Loucy (cell line): ENCODE results near the gene EDC3.

Source experiments
- EZH2phosphoT487 ChIP-seq: fragments of 200-600 bp; IDR thresholded peaks from 2 replicates; pipeline ENCODE4 v1.6.1; 2018; ENCODE audit warnings: antibody characterized with exemption, mild to moderate bottlenecking, moderate library complexity, borderline replicate concordance
- TF ChIP-seq, protein P1 (sequence below): fragments of 200-600 bp; sonication (generic); conservative IDR thresholded peaks from 2 replicates; pipeline ENCODE4 v1.5.1; 2014; ENCODE audit warnings: mild to moderate bottlenecking, antibody characterized with exemption, low read length

DNA sequence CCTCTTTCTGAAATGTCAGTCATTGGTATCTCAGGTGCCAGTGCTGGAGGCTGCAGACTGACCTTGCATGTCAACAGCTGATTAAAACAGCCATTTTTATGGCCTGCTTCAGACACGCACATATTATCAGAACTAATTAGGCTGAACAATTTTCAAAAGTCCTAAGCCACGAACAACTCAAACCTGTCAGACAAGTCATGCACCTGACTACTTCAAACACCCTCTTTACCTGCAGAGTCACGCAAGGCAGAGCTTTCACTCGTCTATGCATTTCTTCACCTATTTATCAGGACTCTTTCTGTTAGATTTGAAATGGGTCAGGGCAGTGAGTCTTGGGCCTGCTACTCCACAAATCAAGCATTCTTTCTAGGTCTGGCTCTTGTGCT lies 53.5 kb downstream of the EDC3 start:
- TF ChIP-seq, protein P1, sequence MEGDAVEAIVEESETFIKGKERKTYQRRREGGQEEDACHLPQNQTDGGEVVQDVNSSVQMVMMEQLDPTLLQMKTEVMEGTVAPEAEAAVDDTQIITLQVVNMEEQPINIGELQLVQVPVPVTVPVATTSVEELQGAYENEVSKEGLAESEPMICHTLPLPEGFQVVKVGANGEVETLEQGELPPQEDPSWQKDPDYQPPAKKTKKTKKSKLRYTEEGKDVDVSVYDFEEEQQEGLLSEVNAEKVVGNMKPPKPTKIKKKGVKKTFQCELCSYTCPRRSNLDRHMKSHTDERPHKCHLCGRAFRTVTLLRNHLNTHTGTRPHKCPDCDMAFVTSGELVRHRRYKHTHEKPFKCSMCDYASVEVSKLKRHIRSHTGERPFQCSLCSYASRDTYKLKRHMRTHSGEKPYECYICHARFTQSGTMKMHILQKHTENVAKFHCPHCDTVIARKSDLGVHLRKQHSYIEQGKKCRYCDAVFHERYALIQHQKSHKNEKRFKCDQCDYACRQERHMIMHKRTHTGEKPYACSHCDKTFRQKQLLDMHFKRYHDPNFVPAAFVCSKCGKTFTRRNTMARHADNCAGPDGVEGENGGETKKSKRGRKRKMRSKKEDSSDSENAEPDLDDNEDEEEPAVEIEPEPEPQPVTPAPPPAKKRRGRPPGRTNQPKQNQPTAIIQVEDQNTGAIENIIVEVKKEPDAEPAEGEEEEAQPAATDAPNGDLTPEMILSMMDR: no peak
- TF ChIP-seq EZH2phosphoT487: no peak
